ENCODE data around the gene CARS1.

DNA sequence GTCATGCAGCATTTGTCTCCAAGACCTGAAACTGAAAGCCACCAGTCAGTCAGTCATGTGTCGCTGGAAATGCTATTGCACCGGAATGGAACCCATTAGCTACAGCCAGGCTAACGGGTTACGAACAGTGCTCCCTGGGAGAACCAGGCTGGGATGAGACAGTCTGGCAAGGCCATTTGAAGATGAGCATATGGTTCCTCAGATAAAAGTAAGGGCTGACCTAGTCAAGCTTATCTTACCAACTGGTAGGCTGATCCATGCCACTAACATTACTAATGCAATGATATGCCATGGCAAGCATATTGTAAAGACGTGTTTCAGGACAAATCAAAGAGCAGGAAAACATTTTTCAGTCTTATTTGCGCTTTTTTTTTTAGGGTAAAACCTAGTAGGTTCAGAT is 93.5 kb downstream of the CARS1 start:
- TF ChIP-seq, protein P1, sequence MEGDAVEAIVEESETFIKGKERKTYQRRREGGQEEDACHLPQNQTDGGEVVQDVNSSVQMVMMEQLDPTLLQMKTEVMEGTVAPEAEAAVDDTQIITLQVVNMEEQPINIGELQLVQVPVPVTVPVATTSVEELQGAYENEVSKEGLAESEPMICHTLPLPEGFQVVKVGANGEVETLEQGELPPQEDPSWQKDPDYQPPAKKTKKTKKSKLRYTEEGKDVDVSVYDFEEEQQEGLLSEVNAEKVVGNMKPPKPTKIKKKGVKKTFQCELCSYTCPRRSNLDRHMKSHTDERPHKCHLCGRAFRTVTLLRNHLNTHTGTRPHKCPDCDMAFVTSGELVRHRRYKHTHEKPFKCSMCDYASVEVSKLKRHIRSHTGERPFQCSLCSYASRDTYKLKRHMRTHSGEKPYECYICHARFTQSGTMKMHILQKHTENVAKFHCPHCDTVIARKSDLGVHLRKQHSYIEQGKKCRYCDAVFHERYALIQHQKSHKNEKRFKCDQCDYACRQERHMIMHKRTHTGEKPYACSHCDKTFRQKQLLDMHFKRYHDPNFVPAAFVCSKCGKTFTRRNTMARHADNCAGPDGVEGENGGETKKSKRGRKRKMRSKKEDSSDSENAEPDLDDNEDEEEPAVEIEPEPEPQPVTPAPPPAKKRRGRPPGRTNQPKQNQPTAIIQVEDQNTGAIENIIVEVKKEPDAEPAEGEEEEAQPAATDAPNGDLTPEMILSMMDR (IDR thresholded peaks at IDR 0.05): no peak
- TF ChIP-seq POLR2AphosphoS5 (IDR thresholded peaks at IDR 0.05) (no peak), EP300 (IDR thresholded peaks at IDR 0.05) (no peak)

All from suprapubic skin (tissue), 4 donors.